ELF-1 (cell line): ENCODE results near the gene SNAPC4.
"Not testable (repeated sequence)": the region's sequence is repeated elsewhere in the genome, so short reads cannot be mapped to it uniquely, and the experiment has no call there.

Experiments
- DNase-seq: peaks from one replicate; pipeline ENCODE4 v3.0.0-alpha.2; 2016; ENCODE audit warnings: low read depth, low spot score

The SNAPC4 gene

GRCh38 chr9:136358016-136358415 lies 42.0 kb downstream of the SNAPC4 start:
- DNase-seq: no peak

GRCh38 chr9:136357202-136357725 lies 42.7 kb downstream of the SNAPC4 start:
- DNase-seq: no peak

- DNase-seq: no peak
Observed at GRCh38 chr9:136355616-136356557, 44.1 kb downstream of the SNAPC4 start.

GRCh38 chr9:136354592-136355085 lies 45.3 kb downstream of the SNAPC4 start:
- DNase-seq: no peak

- DNase-seq: no peak
Observed at GRCh38 chr9:136353757-136354488, 46.0 kb downstream of the SNAPC4 start.

GRCh38 chr9:136353088-136353487 lies 46.9 kb downstream of the SNAPC4 start:
- DNase-seq: no peak

GRCh38 chr9:136352682-136353081 lies 47.3 kb downstream of the SNAPC4 start:
- no peak for DNase-seq

GRCh38 chr9:136351868-136352267 lies 48.1 kb downstream of the SNAPC4 start:
- DNase-seq: not testable (repeated sequence)

- DNase-seq: no peak
Observed at GRCh38 chr9:136351252-136351800, 48.6 kb downstream of the SNAPC4 start.
